ENCODE data around the gene NEDD8. TPM values are rescaled to one million over a fixed set of nuclear protein-coding genes. Genes with fewer than 3 reads are reported as not detected.
A peak's percentile ranks its signal among the peaks of the same experiment; 100 is the strongest.

Gene NEDD8
- total RNA-seq, 1 experiment from 2014 or later: 178 TPM

DNA sequence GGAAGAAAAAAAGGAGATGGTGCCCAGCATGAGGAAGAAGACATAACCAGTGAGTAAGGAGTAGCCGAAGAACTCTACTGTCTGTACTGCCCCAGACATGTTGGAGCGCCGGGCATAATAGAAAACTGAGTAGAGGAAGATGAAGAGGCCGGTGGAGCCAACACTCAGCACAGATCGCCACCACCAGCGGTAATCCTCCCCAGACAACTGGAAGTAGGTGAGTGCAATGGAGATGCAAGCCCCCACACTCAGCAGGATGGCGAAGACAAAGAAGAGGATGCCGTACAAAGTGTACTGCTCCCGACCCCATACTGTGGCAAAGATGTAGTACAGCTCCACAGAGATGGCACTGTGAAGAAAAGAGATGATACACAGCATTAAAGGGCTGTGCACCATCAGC lies 42.7 kb downstream of the NEDD8 start:
- no TSS peak for BruUV-seq (replicated peaks)
- Histone ChIP-seq H3K79me2 (ENCODE audit: insufficient read depth, low read length) (peaks cover 51% of the 10 kb centered on the region), H2AFZ (ENCODE audit: low read depth, low read length, poor library complexity, severe bottlenecking) (no peak overlapping the region), H3K9me3 (ENCODE audit: control insufficient read depth in 1 of 2, insufficient read depth in 1 of 2, low read depth in 1 of 2, low read length in 2 of 2) (no peaks in the 10 kb centered on the region), H3K4me3 (replicated peaks in 1 of 2; ENCODE audit: low read depth in 1 of 2, low read length in 2 of 2) (peak overlapping the region; percentile 89 to 94), H3K4me1 (ENCODE audit: control insufficient read depth in 1 of 2, insufficient read depth in 2 of 2, low read length in 2 of 2) (peaks cover 20 to 22% of the 10 kb centered on the region in 2 experiments), H3K9ac (ENCODE audit: low read length) (peak overlapping the region; percentile 77), H3K4me2 (ENCODE audit: low read length) (peak overlapping the region; percentile 91), H4K20me1 (ENCODE audit: insufficient read depth) (no peaks in the 10 kb centered on the region), H3K9me2 (ENCODE audit: insufficient read depth) (no peaks in the 10 kb centered on the region), H3K36me3 (ENCODE audit: control insufficient read depth in 1 of 2, insufficient read depth in 2 of 2, low read length in 2 of 2) (peaks cover 29 to 36% of the 10 kb centered on the region in 2 experiments; a peak in 3 of 4 replicates), H3K27ac (ENCODE audit: low read depth, low read length) (peak overlapping the region; percentile 98; the same call in 1 of the 2 replicates), H3K27me3 (ENCODE audit: insufficient read depth, low read length) (no peaks in the 10 kb centered on the region)
- no peak for TF ChIP-seq POLR2A (IDR thresholded peaks at IDR 0.05; ENCODE audit: borderline replicate concordance, extremely low read depth, insufficient read depth, insufficient read length)
- no peak for TF ChIP-seq EGR1 (IDR thresholded peaks at IDR 0.05; ENCODE audit: low read depth)
- TF ChIP-seq, protein P1, sequence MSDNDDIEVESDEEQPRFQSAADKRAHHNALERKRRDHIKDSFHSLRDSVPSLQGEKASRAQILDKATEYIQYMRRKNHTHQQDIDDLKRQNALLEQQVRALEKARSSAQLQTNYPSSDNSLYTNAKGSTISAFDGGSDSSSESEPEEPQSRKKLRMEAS (IDR thresholded peaks at IDR 0.05): no peak
- no peak for TF ChIP-seq RAD21 (IDR thresholded peaks at IDR 0.05; ENCODE audit: low read depth)
- no peak for TF ChIP-seq POLR2AphosphoS5 (IDR thresholded peaks at IDR 0.05; ENCODE audit: low read depth, low read length)
- no peak for TF ChIP-seq ELF1 (IDR thresholded peaks at IDR 0.05; ENCODE audit: borderline replicate concordance, low read depth)
- no peak for TF ChIP-seq JUND (IDR thresholded peaks at IDR 0.05)
- no peak for TF ChIP-seq CEBPB (IDR thresholded peaks at IDR 0.05; ENCODE audit: low read depth)
- no peak for TF ChIP-seq EZH2phosphoT487 (IDR thresholded peaks at IDR 0.05; ENCODE audit: borderline replicate concordance)
- no peak for TF ChIP-seq SIN3A (IDR thresholded peaks at IDR 0.05; ENCODE audit: low read depth)
- ChIA-PET POLR2A (interaction anchor here (1.3 to 1.6 kb wide), 3 partner anchors 24 to 53 kb away, joined by 3 to 5 read pairs (median 3); partner anchors contain the start of genes CHMP4A, PSME1 and TINF2), RAD21 (ENCODE audit: low non-redundant PET in 1 of 2, low total read pairs in 2 of 2, uncharacterized antibody in 2 of 2, unreplicated experiment in 2 of 2) (no interaction called here), CTCF (interaction anchor here (0.8 kb wide), 1 partner anchor 28 kb away, joined by 4 read pairs; the partner anchor contains the start of gene IRF9)
- DNase-seq (ENCODE audit: low read depth, low spot score) (no peak), ATAC-seq (no peak)
- intact Hi-C loops (cut with micrococcal nuclease): no loop called here

DNA sequence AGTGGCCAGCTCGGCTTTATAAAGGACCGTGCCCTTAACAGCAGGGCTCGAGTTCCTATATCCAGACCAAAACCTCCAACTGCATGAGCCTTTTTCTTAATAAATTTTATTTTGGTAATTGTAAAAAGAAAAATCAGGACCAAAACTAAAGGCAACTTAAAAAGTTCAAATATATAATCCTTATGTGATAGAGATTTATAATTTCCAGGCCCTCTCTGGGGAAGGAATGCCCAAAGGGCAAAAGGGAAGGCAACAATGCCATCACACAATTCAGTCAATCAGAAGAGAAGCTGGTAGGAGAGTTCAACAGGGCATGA lies 43.1 kb downstream of the NEDD8 start:
- H3K9ac ChIP-seq (ENCODE audit: low read length): peak overlapping the region; percentile 77
- ChIA-PET CTCF (interaction anchor here (0.8 to 1.5 kb wide), 2 partner anchors 28 to 242 kb away, joined by 3 to 4 read pairs; partner anchors contain the start of gene IRF9), POLR2A (interaction anchor here (0.8 to 1.6 kb wide), 7 partner anchors 24 to 95 kb away, joined by 3 to 5 read pairs (median 3); partner anchors contain the start of genes CHMP4A, DCAF11, EMC9 and NRL), RAD21 (ENCODE audit: low non-redundant PET in 1 of 2, low total read pairs in 2 of 2, uncharacterized antibody in 2 of 2, unreplicated experiment in 2 of 2) (no interaction called here)
- H2AFZ ChIP-seq (ENCODE audit: low read depth, low read length, poor library complexity, severe bottlenecking): no peak overlapping the region
- peaks cover 46% of the 10 kb centered on the region for H3K79me2 ChIP-seq (ENCODE audit: insufficient read depth, low read length)
- no peaks in the 10 kb centered on the region for H4K20me1 ChIP-seq (ENCODE audit: insufficient read depth)
- ATAC-seq (no peak), DNase-seq (ENCODE audit: low read depth, low spot score) (no peak)
- H3K36me3 ChIP-seq (ENCODE audit: control insufficient read depth in 1 of 2, insufficient read depth in 2 of 2, low read length in 2 of 2): peaks cover 33 to 41% of the 10 kb centered on the region in 2 experiments; a peak in 3 of 4 replicates
- no peaks in the 10 kb centered on the region for H3K9me3 ChIP-seq (ENCODE audit: control insufficient read depth in 1 of 2, insufficient read depth in 1 of 2, low read depth in 1 of 2, low read length in 2 of 2)
- peak overlapping the region; percentile 89 to 94 for H3K4me3 ChIP-seq (replicated peaks in 1 of 2; ENCODE audit: low read depth in 1 of 2, low read length in 2 of 2)
- peak overlapping the region; percentile 98 for H3K27ac ChIP-seq (ENCODE audit: low read depth, low read length)
- H3K4me2 ChIP-seq (ENCODE audit: low read length): peak overlapping the region; percentile 91
- peaks cover 16 to 18% of the 10 kb centered on the region in 2 experiments for H3K4me1 ChIP-seq (ENCODE audit: control insufficient read depth in 1 of 2, insufficient read depth in 2 of 2, low read length in 2 of 2)
- no peak for TF ChIP-seq RAD21 (IDR thresholded peaks at IDR 0.05; ENCODE audit: low read depth)
- TF ChIP-seq, protein P1 (IDR thresholded peaks at IDR 0.05): no peak
- TF ChIP-seq, protein P2, sequence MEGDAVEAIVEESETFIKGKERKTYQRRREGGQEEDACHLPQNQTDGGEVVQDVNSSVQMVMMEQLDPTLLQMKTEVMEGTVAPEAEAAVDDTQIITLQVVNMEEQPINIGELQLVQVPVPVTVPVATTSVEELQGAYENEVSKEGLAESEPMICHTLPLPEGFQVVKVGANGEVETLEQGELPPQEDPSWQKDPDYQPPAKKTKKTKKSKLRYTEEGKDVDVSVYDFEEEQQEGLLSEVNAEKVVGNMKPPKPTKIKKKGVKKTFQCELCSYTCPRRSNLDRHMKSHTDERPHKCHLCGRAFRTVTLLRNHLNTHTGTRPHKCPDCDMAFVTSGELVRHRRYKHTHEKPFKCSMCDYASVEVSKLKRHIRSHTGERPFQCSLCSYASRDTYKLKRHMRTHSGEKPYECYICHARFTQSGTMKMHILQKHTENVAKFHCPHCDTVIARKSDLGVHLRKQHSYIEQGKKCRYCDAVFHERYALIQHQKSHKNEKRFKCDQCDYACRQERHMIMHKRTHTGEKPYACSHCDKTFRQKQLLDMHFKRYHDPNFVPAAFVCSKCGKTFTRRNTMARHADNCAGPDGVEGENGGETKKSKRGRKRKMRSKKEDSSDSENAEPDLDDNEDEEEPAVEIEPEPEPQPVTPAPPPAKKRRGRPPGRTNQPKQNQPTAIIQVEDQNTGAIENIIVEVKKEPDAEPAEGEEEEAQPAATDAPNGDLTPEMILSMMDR (IDR thresholded peaks at IDR 0.05 in 2 of 3, conservative IDR thresholded peaks at IDR 0.05 in 1 of 3; ENCODE audit: borderline replicate concordance in 1 of 3, insufficient read depth in 1 of 3, low read depth in 2 of 3, low read length in 2 of 3): no peak
- TF ChIP-seq TCF7L2 (IDR thresholded peaks at IDR 0.05; ENCODE audit: borderline replicate concordance, extremely low read depth, insufficient read depth, insufficient read length): no peak
- TF ChIP-seq EZH2phosphoT487 (IDR thresholded peaks at IDR 0.05; ENCODE audit: borderline replicate concordance): no peak
- TF ChIP-seq EGR1 (IDR thresholded peaks at IDR 0.05; ENCODE audit: low read depth): no peak
- no peak for TF ChIP-seq CEBPB (IDR thresholded peaks at IDR 0.05; ENCODE audit: low read depth)
- TF ChIP-seq SP1 (IDR thresholded peaks at IDR 0.05; ENCODE audit: low read depth): no peak
- TF ChIP-seq, protein P3, sequence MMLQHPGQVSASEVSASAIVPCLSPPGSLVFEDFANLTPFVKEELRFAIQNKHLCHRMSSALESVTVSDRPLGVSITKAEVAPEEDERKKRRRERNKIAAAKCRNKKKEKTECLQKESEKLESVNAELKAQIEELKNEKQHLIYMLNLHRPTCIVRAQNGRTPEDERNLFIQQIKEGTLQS (IDR thresholded peaks at IDR 0.05): no peak
- no peak for TF ChIP-seq EZH2 (IDR thresholded peaks at IDR 0.05)
- TSS peak; percentile 61 for BruUV-seq (replicated peaks)
- no peaks in the 10 kb centered on the region for H3K27me3 ChIP-seq (ENCODE audit: insufficient read depth, low read length)
- H3K9me2 ChIP-seq (ENCODE audit: insufficient read depth): no peaks in the 10 kb centered on the region
- intact Hi-C loops (cut with micrococcal nuclease): no loop called here

Measured in HCT116 (cell line).